Measurements from ENCODE around the gene ERLIN1.
"Not testable (repeated sequence)": the region's sequence is repeated elsewhere in the genome, so short reads cannot be mapped to it uniquely, and the experiment has no call there.

Gene ERLIN1

DNA sequence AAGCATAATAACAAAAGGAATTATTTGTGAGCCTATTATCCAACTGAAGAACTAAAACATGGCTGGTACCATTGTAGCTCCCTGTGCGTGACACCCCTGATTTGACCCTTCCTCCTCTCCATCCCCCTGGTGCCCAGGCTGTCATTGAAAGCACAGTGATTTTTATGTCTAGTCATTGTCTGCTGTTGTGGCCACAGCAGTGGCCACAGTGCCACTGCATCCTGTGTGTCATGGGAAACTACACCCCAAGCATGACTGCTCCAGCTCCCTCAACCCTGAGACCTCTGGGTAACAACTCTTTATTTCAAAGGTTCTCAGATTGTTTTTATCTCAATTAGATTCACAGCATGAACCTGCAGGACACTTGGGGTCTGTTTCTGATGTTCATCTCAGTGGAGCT is 52.0 kb downstream of the ERLIN1 start:
- DNase-seq (ENCODE audit: low spot score) = no peak

- DNase-seq (ENCODE audit: low spot score) = no peak
Measured at GRCh38 chr10:100132427-100132826, 53.4 kb downstream of the ERLIN1 start.

DNA sequence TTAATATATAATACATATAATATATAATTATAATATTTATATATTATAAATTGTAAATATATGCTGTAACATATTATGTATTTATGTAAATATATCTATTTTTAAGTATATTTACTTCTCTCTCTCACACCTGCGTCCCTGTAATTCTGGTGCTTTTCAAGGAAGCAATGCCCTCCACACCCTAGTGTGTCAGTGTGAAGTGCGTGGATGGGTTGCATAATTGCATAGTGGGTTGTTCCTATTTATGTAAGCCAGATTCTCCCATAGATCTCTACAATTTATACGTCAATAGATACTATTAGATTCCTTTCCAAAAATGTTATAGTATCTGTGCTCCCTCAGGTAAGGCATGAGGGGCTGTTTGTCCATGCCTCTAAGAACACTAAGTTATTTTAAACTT is 54.3 kb downstream of the ERLIN1 start:
- no peak for DNase-seq (ENCODE audit: low spot score)

- DNase-seq (ENCODE audit: low spot score) = no peak
Measured at GRCh38 chr10:100130831-100131230, 55.0 kb downstream of the ERLIN1 start.

GRCh38 chr10:100129424-100129823 is 56.4 kb downstream of the ERLIN1 start:
- DNase-seq (ENCODE audit: low spot score) = no peak

DNA sequence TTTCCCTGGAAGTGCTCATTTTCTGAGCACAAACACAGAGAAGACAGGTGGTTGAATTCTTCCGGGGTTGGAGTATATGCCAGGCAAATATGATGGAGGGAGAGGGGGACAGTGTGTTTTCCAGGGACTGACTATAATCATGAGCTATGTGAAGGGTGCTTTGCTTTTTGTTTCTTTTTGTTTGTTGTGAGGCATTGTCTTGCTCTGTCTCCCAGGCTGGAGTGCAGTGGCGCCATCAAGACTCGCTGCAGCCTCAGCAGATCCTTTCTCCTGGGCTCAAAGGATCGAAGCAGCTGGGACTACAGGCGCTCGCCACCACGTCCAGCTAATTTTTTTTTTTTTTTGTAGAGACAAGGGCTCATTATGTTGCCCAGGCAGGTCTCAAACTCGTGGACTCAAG is 56.9 kb downstream of the ERLIN1 start:
- DNase-seq (ENCODE audit: low spot score) = no peak

DNA sequence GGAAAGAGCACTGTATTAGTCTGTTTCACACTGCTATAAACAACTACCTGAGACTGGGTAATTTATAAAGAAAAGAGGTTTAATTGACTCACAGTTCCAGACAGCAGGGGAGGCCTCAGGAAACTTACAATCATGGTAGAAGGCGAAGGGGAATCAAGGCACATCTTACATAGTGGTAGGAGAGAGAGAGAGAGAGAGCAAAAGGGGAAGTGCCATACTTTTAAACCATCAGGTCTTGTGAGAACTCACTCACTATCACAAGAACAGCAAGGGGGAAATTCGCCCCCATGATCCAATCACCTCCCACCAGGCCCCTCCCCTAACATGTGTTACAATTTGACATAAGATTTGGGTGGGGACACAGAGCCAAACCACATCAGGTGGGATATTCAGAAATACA is 60.5 kb downstream of the ERLIN1 start:
- DNase-seq (ENCODE audit: low spot score) = not testable (repeated sequence)

DNA sequence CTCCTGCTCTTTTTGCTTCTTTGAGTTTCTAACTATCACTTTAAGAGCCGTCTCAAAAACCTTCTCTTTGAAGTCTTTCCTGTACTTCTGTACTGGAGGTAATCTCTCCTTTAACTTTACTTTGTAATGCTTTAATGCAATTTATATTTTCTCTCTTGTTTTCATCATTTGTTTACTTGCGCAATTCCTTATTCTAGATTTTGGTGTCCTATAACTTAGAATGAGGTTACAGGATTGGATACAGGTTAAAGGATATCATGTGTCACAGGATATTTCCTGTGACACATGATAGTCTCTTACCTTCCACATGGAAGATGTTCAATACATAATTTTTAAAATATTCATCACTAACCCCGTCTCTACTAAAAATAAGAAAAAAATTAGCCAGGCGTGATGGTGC is 61.7 kb downstream of the ERLIN1 start:
- DNase-seq (ENCODE audit: low spot score) = no peak

DNA sequence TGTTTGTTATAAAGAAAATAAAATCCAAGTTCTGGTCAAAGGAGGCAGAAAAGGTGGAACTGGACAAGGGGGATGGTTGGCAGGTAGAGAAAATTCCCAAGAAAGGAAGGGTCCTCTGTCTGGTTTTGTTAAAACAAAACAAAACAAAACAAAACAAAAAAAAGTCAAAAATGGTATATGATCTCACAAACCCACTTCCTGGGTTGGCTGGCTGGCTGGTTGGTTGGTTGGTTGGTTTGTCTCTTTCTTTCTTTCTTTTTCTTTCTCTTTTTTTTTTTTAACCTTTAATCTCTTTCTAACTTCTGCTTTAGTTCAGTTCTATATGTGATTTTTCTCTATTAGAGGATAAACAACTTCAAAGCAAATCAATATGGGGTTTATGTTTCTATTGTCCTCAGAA is 63.0 kb downstream of the ERLIN1 start:
- no peak for DNase-seq (ENCODE audit: low spot score)

DNA sequence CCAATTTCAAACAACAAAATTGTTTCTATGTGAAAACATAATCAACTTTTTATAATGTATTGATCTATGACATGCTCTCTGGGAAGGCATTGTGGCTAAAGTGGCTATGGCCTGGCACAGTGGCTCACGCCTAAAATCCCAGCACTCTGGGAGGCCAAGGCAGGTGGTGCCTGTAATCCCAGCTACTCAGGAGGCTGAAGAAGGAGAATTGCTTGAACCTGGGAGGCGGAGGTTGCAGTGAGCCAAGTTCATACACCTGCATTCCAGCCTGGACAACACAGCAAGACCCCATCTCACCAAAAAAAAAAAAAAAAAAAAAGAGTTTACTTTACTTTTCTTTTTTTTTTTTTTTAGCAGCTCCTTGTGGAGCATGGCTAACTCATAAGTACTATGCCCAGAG is 65.3 kb downstream of the ERLIN1 start:
- no peak for DNase-seq (ENCODE audit: low spot score)

GRCh38 chr10:100119726-100120125 is 66.1 kb downstream of the ERLIN1 start:
- DNase-seq (ENCODE audit: low spot score) = no peak

DNA sequence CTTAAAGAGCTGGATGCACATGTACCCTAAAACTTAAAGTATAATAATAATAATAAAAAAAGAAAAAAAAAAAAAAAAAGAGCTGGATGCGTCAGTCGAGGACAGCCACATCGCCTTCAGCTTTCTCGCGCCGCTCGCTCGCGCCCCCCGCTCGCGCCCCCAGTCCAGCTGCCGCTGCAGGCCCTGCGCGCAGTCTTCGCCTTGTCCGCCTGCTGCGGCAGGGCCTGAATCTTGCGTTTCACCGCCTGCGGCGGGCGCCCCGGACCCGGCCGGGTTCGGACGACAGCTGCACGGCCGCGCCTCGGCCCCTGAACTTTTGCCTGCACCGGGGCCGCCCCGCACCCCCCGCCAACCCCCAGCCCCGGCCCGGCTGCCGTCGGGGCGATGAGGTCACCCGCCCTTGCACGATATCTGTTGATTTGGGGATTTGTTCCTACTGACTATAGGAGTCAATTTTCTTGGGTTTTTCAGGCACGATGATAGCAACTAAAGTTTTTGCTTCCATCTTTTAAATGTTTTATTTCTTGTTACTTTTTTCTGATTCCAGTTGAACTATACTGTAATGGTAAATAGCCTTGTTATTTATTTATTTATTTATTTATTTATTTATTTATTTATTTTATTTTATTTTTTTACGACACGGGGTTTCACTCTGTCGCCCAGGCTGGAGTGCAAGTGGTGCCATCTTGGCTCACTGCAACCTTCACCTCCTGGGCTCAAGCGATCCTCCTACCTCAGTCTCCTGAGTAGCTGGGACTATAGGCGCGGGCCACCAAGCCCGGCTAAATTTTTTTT is 70.7 kb downstream of the ERLIN1 start:
- DNase-seq (ENCODE audit: low spot score) = no peak

GRCh38 chr10:100114460-100114859 is 71.4 kb downstream of the ERLIN1 start:
- DNase-seq (ENCODE audit: low spot score) = no peak

- no peak for DNase-seq (ENCODE audit: low spot score)
Measured at GRCh38 chr10:100109670-100110069, 76.2 kb downstream of the ERLIN1 start.

GRCh38 chr10:100106865-100107264 is 79.0 kb downstream of the ERLIN1 start:
- no peak for DNase-seq (ENCODE audit: low spot score)

DNA sequence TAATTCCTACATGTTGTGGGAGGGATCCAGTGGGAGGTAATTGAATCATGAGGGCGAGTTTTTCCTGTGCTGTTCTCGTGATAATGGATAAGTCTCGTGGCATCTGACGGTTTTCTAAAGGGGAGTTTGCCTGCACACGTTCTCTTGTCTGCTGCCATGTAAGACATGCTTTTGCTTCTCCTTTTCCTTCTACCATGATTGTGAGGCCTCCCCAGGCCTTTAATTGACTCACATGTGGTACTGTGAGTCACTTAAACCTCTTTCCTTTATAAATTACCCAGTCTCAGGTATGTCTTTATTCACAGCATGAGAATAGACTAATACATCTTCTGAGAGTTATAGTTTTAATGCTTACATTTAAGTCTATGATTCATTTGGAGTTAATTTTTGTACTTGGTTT is 81.5 kb downstream of the ERLIN1 start:
- DNase-seq (ENCODE audit: low spot score) = no peak

DNA sequence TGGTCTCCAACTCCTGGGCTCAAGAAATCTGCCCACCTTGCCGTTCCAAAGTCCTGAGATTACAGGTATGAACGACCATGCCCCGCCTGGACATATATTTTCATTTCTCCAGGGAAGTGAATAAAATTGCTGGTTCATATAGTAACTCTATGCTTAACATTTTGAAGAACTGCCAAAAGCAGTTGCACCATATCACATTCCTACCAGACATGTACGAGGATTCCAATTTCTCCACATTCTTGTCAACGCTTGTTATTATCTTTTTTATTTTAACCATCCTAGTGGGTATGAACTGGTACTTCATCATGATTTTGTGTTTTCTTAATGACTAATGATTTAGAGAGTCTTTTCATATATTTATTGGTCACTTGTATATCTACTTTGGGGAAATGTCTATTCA is 82.2 kb downstream of the ERLIN1 start:
- DNase-seq (ENCODE audit: low spot score) = no peak

GRCh38 chr10:100101192-100102076 is 84.4 kb downstream of the ERLIN1 start:
- peak; percentile 18 for DNase-seq (ENCODE audit: low spot score)

GRCh38 chr10:100100651-100101184 is 85.1 kb downstream of the ERLIN1 start:
- DNase-seq (ENCODE audit: low spot score) = peak; percentile 36

Data from hepatic stellate cell (primary cell).